GM06990 (cell line): ENCODE data around the gene IRF7.

Experiments
- DNase-seq: peaks from one replicate; pipeline ENCODE4 v3.0.0-alpha.2; 2011; ENCODE audit not compliant: insufficient read length; ENCODE audit errors: extremely low read depth
- H3K27me3 ChIP-seq: replicated peaks from 2 replicates; pipeline ENCODE4 v1.6.0; 2011; ENCODE audit warnings: low read length; ENCODE audit not compliant: control insufficient read depth, insufficient read depth
- H3K36me3 ChIP-seq: 2 replicates; pipeline ENCODE4 v1.5.1; 2011; ENCODE audit warnings: low read length; ENCODE audit not compliant: control insufficient read depth, insufficient read depth
- H3K4me3 ChIP-seq: replicated peaks from 2 replicates; pipeline ENCODE4 v1.5.1; 2011; ENCODE audit warnings: low read depth, mild to moderate bottlenecking, control low read depth, low read length
- CTCF ChIP-seq: IDR thresholded peaks from 2 replicates; pipeline ENCODE4 v1.5.1; 2011; ENCODE audit warnings: low read length, control low read depth, mild to moderate bottlenecking, inconsistent platforms; ENCODE audit not compliant: insufficient read depth, poor library complexity, severe bottlenecking

The IRF7 gene

GRCh38 chr11:643849-644738 lies 28.3 kb upstream of the IRF7 start:
- TF ChIP-seq CTCF = no peak
- no peak for DNase-seq
- peaks cover 2% of the 10 kb centered on the region for H3K36me3 ChIP-seq
- H3K27me3 ChIP-seq = no peaks in the 10 kb centered on the region; the same call in 1 of the 2 replicates
- no peak overlapping the region for H3K4me3 ChIP-seq

- Histone ChIP-seq H3K4me3 (no peak overlapping the region), H3K27me3 (no peaks in the 10 kb centered on the region; the same call in 1 of the 2 replicates), H3K36me3 (peaks cover 2% of the 10 kb centered on the region)
- TF ChIP-seq CTCF = no peak
- DNase-seq = no peak
These were observed 27.6 kb upstream of the IRF7 start for GRCh38 chr11:643366-643765.

- TF ChIP-seq CTCF = no peak
- DNase-seq = no peak
These were observed 26.1 kb upstream of the IRF7 start for GRCh38 chr11:641806-642370.

GRCh38 chr11:640021-640706 lies 24.4 kb upstream of the IRF7 start:
- no peaks in the 10 kb centered on the region; the same call in none of the 2 replicates for H3K27me3 ChIP-seq

More at GRCh38 chr11:641806-642370, 26.1 kb upstream of the IRF7 start:
- Histone ChIP-seq H3K27me3 (no peaks in the 10 kb centered on the region; the same call in none of the 2 replicates), H3K36me3 (peaks cover 2% of the 10 kb centered on the region), H3K4me3 (no peak overlapping the region)

More at GRCh38 chr11:640021-640706, 24.4 kb upstream of the IRF7 start:
- Histone ChIP-seq H3K36me3 (peaks cover 2% of the 10 kb centered on the region), H3K4me3 (no peak overlapping the region)
- no peak for TF ChIP-seq CTCF
- DNase-seq = no peak
